Measurements from ENCODE around the gene ETS2.

ETS2 gene

GRCh38 chr21:38805328-38806152 is at the start of gene ETS2:
Gene ETS2, plus strand, starts transcription at chr21:38805929. Its CDS starts 4,106 bp downstream, at chr21:38810035.
- TF ChIP-seq, protein P1, sequence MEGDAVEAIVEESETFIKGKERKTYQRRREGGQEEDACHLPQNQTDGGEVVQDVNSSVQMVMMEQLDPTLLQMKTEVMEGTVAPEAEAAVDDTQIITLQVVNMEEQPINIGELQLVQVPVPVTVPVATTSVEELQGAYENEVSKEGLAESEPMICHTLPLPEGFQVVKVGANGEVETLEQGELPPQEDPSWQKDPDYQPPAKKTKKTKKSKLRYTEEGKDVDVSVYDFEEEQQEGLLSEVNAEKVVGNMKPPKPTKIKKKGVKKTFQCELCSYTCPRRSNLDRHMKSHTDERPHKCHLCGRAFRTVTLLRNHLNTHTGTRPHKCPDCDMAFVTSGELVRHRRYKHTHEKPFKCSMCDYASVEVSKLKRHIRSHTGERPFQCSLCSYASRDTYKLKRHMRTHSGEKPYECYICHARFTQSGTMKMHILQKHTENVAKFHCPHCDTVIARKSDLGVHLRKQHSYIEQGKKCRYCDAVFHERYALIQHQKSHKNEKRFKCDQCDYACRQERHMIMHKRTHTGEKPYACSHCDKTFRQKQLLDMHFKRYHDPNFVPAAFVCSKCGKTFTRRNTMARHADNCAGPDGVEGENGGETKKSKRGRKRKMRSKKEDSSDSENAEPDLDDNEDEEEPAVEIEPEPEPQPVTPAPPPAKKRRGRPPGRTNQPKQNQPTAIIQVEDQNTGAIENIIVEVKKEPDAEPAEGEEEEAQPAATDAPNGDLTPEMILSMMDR (IDR thresholded peaks at IDR 0.05; ENCODE audit: control insufficient read depth, extremely low read depth, insufficient read depth): peak; percentile 25; the same call in 1 of the 2 replicates
- H3K4me3 ChIP-seq (ENCODE audit: low read depth, low read length): peak within 1 kb of the TSS; percentile 72
- DNase-seq (ENCODE audit: low read depth): peak; percentile 75

DNA sequence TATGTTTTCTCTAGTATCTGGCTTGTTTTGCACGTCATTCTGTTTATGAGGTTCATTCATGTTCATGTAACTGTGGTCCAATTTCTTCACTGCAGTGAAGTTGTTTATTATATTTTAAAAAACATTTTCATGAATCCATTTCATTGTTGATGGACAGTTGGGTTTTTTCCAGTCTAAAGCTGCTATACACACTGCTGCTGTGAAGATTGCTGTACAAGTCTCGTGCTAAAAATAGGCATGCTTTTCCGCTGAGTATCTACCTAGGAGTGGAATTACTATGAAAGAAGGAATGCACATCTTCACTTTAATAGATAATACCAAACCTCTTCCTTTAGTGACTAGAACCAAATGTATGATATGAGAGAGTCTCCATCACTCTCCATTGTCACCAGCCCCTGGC is 49.0 kb upstream of the ETS2 start:
- H3K4me3 ChIP-seq (ENCODE audit: low read depth, low read length): no peak overlapping the region
- no peak for DNase-seq (ENCODE audit: low read depth)
- TF ChIP-seq, protein P1 (IDR thresholded peaks at IDR 0.05; ENCODE audit: control insufficient read depth, extremely low read depth, insufficient read depth): no peak

GRCh38 chr21:38758501-38759214 is 47.1 kb upstream of the ETS2 start:
- TF ChIP-seq, protein P1 (IDR thresholded peaks at IDR 0.05; ENCODE audit: control insufficient read depth, extremely low read depth, insufficient read depth): no peak
- no peak overlapping the region for H3K4me3 ChIP-seq (ENCODE audit: low read depth, low read length)
- DNase-seq (ENCODE audit: low read depth): no peak

DNA sequence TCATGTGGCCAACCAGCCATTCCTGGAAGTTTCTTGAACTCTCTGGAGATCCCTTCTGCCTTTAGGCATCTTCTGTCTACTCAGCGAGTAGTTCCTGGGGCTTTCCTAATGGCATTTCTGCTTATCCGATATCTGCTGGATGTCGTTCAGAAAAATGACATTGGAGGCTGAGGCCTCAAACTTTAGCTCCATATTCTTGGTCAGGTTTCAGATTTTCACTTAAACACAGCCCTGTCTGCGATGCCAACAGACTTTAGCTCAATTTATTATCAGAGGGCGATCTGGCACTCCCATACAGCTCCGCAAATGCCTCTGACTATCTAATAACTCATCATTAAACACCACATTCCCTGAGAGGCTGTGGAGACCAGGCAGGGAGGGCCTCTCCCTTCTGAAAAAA is 46.3 kb upstream of the ETS2 start:
- TF ChIP-seq, protein P1 (IDR thresholded peaks at IDR 0.05; ENCODE audit: control insufficient read depth, extremely low read depth, insufficient read depth): no peak
- DNase-seq (ENCODE audit: low read depth): no peak

DNA sequence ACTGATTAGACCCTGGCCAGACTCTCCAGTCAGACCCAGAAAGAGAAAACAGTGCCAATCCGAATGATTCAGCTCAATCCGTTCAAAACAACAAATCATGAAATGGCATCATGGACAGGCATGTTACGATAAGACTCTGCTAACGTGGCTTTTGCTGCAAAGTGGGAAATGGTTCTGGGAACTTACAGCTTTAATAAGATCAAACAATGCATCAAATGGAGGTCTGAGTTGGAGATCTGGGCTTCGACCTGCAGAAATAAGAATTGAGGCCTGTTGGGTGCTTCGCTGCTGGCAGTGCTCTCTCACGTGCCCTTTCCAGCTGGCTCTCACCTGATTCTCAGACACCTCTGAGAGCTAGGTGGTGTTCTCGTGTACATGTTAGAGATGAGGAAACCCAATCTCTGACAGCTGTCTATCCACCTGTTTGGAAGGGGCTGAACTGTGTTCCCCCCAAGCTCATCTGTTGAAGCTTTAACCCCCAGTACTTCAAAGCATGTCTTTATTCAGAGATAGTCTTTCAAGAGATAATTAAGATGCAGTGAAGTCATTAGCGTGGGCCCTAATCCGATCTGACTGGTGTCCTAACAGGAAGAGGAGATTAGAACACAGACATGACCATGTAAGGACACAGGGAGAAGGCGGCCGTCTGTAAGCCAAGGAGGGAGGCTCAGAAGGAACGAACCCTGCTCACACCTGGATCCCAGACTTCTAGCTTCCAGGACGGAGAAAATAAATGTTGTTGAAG is 45.5 kb upstream of the ETS2 start:
- no peak for DNase-seq (ENCODE audit: low read depth)
- TF ChIP-seq, protein P1 (IDR thresholded peaks at IDR 0.05; ENCODE audit: control insufficient read depth, extremely low read depth, insufficient read depth): no peak
- H3K4me3 ChIP-seq (ENCODE audit: low read depth, low read length): no peak overlapping the region

More for the DNA sequence above, 46.3 kb upstream of the ETS2 start:
- no peak overlapping the region for H3K4me3 ChIP-seq (ENCODE audit: low read depth, low read length)

DNA sequence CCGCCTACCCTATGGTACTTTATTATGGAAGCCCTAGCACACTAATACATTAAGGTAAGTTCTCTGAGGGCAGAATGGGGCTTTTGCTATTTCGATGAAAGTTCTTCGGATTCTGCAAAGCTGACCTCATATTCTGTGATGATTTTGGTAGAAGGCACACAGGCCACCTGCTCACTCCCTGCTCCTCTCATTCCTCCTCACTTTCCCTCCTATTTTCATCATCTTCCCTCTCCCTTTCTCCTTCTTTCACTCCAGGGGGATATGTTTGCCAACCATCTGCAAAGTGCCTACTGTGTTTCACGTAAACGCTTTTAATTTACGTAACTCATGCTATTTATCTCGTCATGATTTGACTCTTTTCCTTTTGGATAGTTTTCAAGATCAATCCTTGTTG is 45.0 kb upstream of the ETS2 start:
- TF ChIP-seq, protein P1 (IDR thresholded peaks at IDR 0.05; ENCODE audit: control insufficient read depth, extremely low read depth, insufficient read depth): no peak
- H3K4me3 ChIP-seq (ENCODE audit: low read depth, low read length): no peak overlapping the region
- DNase-seq (ENCODE audit: low read depth): no peak
